HG03045 (cell line): Measurements from ENCODE around the gene P3H4.
"Not testable (repeated sequence)": the region's sequence is repeated elsewhere in the genome, so short reads cannot be mapped to it uniquely, and the experiment has no call there.

Source experiments
- ATAC-seq: cut with Tn5 transposase; IDR thresholded peaks from one replicate; pipeline ENCODE4 v1.9.1; 2021; ENCODE audit warnings: mild to moderate bottlenecking, moderate library complexity; ENCODE audit not compliant: unreplicated experiment

The P3H4 gene

DNA sequence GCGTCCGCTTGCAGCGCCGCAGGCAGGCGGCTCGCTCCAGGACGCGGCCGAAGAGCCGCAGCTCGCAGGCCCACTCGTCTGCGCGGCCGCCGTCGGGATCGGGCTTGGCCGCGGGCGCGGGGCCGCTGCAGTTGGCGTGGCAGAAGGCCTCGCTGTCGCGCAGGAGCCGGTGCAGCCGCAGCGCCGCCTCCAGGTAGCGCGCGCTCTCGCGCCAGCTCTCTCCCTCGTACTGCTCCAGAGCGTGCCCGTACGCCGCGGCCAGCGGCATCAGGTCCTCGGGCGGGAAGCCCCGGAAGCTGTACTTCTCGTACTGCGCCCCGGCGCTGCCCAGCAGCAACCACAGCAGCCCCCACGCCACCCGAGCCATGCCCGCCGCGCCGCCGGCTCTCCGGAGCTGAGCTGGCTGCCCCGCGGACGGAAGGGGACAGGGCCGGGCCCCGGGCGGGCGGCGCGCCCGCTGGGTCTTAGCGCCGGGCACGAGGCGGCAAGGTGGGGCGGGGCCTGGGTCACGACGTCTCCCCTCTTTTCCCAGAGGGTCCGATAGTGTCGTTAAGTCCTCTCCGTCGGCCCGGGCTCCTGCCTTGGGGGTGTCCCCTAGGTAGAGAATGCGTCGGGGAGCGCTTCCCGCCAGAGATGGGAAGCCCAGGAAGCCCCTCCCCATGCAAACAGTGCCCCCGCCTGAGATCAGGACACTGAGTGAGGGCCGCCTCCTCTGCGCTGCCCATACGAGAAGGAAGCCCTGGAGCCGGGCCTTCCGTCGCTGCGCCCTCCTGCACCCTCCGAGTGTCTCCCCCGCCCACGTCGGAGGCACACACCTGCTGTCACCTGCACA, at the start of gene P3H4:
TSS of gene P3H4 (minus strand) at position 401 of the 832 bp plus-strand sequence. CDS start at position 367, 34 bp downstream.
- ATAC-seq: peak; percentile 59

- ATAC-seq: no peak
Observed at GRCh38 chr17:41860254-41860931, 48.6 kb upstream of the P3H4 start.

- not testable (repeated sequence) for ATAC-seq
Observed at GRCh38 chr17:41851382-41851781, 39.6 kb upstream of the P3H4 start.

DNA sequence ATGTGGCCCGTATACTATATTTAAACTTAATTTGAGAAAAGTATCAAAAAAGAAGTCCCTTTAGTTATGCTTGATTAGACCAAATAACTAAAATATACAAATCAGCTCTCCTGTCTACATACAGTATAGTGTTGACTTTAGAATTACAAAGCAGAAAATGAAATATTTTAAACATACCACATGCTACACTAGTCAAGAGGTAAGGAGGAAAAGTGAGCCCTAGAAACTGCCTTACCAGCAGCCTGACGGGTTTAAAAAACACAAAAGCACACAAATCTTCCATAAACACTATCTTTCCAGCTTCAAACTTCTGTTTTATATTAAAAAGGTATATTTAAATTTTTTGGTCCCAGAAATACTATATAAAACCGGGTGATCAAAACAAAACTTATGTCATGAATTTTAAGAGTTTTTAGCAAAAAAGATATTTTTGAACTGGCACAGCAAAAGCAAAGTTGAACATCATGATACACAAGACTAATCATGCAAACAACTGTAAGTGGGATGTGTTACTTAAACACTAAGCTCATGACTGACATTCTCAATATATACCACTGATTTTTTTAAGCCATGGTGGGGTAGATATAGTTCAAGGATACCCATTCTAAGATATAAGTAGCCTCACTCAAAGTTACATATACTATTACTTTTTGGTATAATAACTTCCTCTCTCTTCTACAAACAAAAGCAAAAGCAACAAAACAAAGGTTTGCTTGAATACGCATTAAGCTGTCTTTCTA, 37.7 kb upstream of the P3H4 start:
- no peak for ATAC-seq

GRCh38 chr17:41848788-41849187, 37.0 kb upstream of the P3H4 start:
- no peak for ATAC-seq

- no peak for ATAC-seq
Observed at GRCh38 chr17:41844971-41845370, 33.2 kb upstream of the P3H4 start.

DNA sequence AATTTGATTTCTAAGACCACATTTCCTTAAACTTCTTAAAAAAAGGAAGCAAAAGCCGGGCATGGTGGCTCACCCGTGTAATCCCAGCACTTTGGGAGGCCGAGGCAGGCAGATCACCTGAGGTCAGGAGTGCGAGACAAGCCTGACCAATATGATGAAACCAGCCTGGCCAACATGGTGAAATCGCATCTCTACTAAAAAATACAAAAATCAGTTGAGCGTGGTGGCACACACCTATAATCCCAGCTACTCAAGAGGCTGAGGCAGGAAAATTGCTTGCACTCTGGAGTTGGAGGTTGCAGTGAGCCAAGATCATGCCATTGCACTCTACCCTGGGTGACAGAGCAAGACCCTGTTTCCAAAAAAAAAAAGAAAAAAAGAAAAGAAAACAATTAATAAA, 29.0 kb upstream of the P3H4 start:
- ATAC-seq: not testable (repeated sequence)

GRCh38 chr17:41839448-41839847, 27.7 kb upstream of the P3H4 start:
- ATAC-seq: not testable (repeated sequence)

- ATAC-seq: no peak
Observed at GRCh38 chr17:41837761-41838538, 26.2 kb upstream of the P3H4 start, which contains the start of gene KLHL10. Gene KLHL10 (plus strand): TSS chr17:41837825. CDS start chr17:41837933, 108 bp downstream.

GRCh38 chr17:41836550-41837196, 24.9 kb upstream of the P3H4 start:
- ATAC-seq: no peak

DNA sequence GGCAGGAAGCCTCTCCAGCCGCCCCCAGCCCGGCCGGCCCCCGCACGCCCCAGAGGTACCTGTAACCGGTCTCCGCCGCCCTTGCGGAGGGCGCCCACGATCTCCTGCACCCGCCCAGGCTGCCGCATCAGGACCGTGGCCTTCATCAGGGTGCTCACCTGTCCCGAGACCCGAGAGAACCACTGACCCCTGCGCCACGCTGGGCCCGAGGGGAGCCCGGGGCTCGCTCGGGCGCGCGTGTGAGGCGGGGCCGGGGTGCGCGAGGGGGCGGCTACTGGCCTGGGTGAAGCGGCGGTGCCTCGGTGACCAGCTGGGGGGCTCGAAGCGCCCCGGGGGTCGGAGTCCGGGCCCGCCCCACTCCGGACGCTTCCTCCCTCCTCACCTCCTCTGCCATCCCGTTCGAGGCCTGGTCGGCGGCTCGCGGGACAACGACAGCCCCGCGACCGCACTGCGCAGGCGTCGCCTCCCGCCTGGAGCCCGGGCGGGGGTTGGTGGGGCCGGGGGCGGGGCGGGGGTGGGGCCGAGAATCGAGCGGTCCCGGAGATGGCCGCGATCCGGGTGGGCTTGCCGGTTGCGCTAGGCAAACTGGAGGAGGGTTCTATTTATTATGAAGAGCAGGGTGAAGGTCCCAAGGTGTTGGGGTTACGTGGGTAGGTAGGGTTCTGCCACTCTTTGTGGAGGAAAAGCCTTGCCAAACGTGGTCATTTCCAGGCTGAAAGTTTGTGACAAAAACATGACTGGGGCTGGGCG, 24.2 kb upstream of the P3H4 start, which contains the start of gene NT5C3B:
TSS of gene NT5C3B (minus strand) at position 433 of the 750 bp plus-strand sequence. CDS start at position 394, 39 bp downstream.
- ATAC-seq: no peak

DNA sequence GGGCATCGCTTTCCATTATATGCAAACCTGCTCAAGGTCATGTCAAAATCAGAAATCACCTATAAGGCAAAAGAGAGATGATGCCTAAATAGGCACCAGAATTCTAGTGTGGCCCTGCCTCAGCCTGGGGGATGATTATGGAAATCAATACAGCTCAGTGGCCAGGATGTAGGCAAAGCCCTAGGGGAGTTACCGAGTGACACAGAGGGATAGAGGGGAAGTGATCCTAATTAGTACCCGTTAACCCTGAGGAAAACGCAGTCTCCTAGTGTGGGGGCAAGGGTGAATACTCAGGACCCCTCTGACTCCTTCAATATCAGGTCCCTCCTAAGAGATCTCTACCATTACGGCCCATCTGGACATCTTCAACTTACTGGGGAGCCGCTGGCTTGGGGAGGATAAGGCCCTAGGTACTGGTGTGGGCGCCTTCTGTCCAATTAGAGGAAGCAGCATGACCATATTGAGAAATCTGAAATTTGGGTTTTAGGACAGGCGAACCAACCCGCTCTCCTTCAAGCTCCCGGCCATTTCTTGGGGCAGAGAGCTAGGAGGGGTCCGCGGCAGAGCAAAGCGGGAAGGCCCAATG, 23.6 kb upstream of the P3H4 start:
- ATAC-seq: no peak

DNA sequence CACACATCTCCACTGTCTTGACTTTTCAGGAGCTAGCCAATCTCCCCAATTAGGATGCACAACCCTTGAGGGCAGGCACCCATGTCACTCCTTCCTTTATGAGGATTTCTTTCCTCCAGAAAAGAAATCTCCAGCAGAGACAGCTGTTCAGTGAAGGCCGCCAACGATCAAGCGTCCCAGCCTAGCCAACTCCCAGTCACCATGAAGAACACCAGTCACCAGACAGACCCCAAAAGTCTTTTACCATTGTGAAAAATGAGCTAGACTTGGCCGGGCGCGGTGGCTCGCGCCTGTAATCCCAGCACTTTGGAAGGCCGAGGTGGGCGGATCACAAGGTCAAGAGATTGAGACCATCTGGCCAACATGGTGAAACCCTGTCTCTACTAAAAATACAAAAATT, 18.2 kb upstream of the P3H4 start:
- ATAC-seq: not testable (repeated sequence)

DNA sequence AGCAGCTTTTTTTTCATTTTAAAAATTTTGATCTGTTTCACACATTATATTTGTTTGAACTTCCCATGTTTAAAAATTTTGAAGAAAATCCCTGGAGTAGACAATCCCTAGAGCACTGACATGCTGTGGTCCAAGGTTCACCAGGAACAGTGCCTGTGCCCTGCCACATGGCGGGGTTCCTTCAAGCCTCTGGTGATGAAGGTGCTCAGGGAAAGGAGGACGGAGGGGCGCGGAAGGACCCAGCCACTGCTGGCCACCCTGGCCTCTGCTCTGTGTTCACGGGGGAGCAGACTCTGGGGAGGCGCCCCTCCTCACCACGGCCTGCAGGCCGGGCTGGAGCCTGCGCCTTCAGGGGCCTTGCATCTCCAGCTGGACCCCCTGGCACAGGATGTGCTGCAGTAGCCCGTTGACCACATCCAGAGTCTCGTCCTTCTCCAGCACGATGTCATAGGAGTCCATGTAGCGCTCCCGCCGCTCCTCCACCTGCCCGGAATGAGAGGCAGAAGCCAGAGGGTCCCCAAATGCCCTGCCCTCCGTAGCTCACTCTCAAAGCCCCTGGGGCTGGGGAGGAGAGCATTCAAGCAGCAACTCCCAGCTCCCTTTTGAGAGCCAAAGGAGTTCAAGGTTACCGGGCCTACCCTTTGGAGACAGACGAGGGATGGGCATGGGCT, 13.6 kb upstream of the P3H4 start:
- no peak for ATAC-seq

DNA sequence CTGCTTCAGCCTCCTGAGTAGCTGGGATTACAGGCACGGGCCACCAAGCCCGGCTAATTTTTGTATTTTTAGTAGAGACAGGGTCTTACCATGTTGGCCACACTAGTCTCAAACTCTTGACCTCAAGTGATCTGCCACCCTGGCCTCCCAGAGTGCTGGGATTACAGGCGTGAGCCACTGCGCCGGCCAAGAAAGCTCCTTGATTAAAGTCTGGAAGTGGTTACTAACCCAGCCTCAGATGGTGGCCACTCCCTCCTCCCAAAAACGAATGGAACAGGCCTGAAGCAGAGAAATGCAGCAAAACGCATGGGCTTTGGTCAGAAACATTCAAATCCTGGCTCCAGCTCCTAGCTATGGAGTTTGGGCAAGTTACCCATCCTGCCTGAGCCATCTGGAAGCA, 12.3 kb upstream of the P3H4 start:
- ATAC-seq: no peak

DNA sequence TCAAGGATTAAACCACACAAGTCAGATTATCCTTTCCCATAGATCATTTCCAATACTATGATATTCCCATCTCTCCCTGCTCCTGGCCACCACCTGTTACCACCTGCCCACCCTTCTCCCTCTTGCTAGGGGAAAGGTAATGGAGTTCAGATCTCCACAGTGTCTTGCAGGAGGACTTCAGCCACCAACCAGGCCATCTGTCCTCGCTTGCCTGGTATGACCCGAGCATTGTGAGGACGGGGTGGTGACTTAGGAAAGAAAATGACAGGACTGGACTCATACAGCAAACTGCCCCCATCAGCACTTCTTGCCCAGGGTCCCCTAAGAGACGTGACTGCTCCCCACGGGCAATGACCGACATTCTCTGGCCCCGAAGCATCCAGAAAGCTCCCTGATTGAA, 11.8 kb upstream of the P3H4 start:
- ATAC-seq: no peak

DNA sequence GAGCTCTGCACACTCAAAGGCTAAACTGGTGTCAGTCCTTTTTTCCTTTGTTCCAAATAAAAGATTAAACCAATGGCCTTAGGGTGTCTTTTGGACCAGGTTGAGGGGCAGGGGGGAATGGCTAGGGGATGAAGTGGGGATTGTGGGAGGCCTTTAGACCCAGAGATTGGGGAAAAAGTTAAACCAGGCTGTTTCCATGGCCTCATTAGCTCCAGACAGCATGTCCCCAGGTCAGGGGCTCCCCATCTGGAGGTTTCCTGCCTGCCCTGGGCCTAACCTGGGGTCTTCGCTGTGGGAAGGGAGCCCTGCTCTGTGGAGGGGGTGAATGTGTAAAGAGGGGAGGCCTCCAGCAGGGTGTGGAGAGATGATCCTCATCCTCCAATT, 11.4 kb upstream of the P3H4 start:
- ATAC-seq: no peak
